Erythroblast (primary cell): ENCODE data around the gene WSB1.

ENCODE experiments used
- GATA1 ChIP-seq: IDR thresholded peaks from 2 replicates; pipeline ENCODE4 v1.6.1; 2011; ENCODE audit warnings: low read depth, mild to moderate bottlenecking, control low read depth, low read length, moderate library complexity
- POLR2A ChIP-seq: IDR thresholded peaks from 2 replicates; pipeline ENCODE4 v1.6.1; 2011; ENCODE audit warnings: mild to moderate bottlenecking, low read length

- TF ChIP-seq POLR2A (no peak), GATA1 (no peak)
Measured at GRCh38 chr17:27313301-27313700, 19.4 kb downstream of the WSB1 start.
